ENCODE data around the gene STK32B. TPM values are rescaled to one million over a fixed set of nuclear protein-coding genes. Genes with fewer than 3 reads are reported as not detected.

STK32B gene
- total and polyA plus RNA-seq, 8 donors: 0.61 to 5.5 (median 3.1) TPM

DNA sequence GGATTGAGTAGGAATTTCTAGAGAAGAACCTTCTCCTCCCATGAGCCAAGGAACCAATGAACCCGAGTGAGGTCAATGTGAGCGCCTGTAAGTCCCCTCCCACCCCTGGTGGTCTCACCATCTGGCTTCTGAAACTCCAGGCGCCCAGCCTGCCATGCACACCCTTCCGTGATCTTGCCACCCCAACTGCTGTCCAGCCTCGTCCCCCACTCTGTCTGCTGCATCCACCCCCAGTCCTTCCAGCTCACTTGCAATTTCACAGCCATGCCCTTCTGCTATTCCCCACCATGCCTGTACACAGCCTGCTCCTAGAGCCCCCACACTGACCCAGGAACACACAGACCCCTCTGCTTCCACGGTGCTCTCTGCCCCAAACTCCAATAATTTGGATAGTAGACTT is 323.7 kb downstream of the STK32B start:
- Histone ChIP-seq H3K4me3 (no peak overlapping the region), H3K27ac (no peak overlapping the region), H3K4me1 (no peaks in the 10 kb centered on the region), H3K27me3 (no peaks in the 10 kb centered on the region), H3K36me3 (no peaks in the 10 kb centered on the region), H3K9me3 (peaks cover 0 to 16% (median 5%) of the 10 kb centered on the region in 4 donors)
- TF ChIP-seq, protein P1, sequence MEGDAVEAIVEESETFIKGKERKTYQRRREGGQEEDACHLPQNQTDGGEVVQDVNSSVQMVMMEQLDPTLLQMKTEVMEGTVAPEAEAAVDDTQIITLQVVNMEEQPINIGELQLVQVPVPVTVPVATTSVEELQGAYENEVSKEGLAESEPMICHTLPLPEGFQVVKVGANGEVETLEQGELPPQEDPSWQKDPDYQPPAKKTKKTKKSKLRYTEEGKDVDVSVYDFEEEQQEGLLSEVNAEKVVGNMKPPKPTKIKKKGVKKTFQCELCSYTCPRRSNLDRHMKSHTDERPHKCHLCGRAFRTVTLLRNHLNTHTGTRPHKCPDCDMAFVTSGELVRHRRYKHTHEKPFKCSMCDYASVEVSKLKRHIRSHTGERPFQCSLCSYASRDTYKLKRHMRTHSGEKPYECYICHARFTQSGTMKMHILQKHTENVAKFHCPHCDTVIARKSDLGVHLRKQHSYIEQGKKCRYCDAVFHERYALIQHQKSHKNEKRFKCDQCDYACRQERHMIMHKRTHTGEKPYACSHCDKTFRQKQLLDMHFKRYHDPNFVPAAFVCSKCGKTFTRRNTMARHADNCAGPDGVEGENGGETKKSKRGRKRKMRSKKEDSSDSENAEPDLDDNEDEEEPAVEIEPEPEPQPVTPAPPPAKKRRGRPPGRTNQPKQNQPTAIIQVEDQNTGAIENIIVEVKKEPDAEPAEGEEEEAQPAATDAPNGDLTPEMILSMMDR (IDR thresholded peaks at IDR 0.05): no peak
- TF ChIP-seq POLR2A (IDR thresholded peaks at IDR 0.05): no peak
- no peak for TF ChIP-seq POLR2AphosphoS5 (IDR thresholded peaks at IDR 0.05)
- 80 to 91% (median 85%) methylated on average over 6 of the region's 6 CpGs for WGBS, 5 donors
- intact Hi-C loops (cut with DNase I; ENCODE audit: low total_unique reads): no loop called here
- no peak for DNase-seq

GRCh38 chr4:5376015-5376414 is 324.7 kb downstream of the STK32B start:
- TF ChIP-seq POLR2AphosphoS5 (IDR thresholded peaks at IDR 0.05) (no peak), EP300 (IDR thresholded peaks at IDR 0.05) (no peak), POLR2A (IDR thresholded peaks at IDR 0.05) (no peak)
- TF ChIP-seq, protein P1 (IDR thresholded peaks at IDR 0.05): no peak
- Histone ChIP-seq H3K36me3 (no peaks in the 10 kb centered on the region), H3K27me3 (no peaks in the 10 kb centered on the region), H3K4me1 (no peaks in the 10 kb centered on the region), H3K4me3 (no peak overlapping the region), H3K27ac (no peak overlapping the region), H3K9me3 (peaks cover 0 to 16% (median 5%) of the 10 kb centered on the region in 4 donors)
- WGBS, 5 donors: 66 to 76% (median 70%) methylated on average over 4 to 5 of the region's 5 CpGs
- intact Hi-C loops (cut with DNase I; ENCODE audit: low total_unique reads): no loop called here
- no peak for DNase-seq

GRCh38 chr4:5378002-5378401 is 326.7 kb downstream of the STK32B start:
- intact Hi-C loops (cut with DNase I; ENCODE audit: low total_unique reads): no loop called here
- Histone ChIP-seq H3K4me3 (no peak overlapping the region), H3K36me3 (no peaks in the 10 kb centered on the region), H3K27me3 (no peaks in the 10 kb centered on the region), H3K4me1 (peaks cover 0 to 10% (median 0%) of the 10 kb centered on the region in 4 donors), H3K9me3 (peaks cover 0 to 16% (median 5%) of the 10 kb centered on the region in 4 donors), H3K27ac (no peak overlapping the region)
- no peak for DNase-seq
- 75 to 88% (median 83%) methylated on average over 8 of the region's 8 CpGs for WGBS, 5 donors
- TF ChIP-seq, protein P1 (IDR thresholded peaks at IDR 0.05): no peak
- TF ChIP-seq EP300 (IDR thresholded peaks at IDR 0.05): no peak
- no peak for TF ChIP-seq POLR2A (IDR thresholded peaks at IDR 0.05)
- TF ChIP-seq POLR2AphosphoS5 (IDR thresholded peaks at IDR 0.05): no peak

DNA sequence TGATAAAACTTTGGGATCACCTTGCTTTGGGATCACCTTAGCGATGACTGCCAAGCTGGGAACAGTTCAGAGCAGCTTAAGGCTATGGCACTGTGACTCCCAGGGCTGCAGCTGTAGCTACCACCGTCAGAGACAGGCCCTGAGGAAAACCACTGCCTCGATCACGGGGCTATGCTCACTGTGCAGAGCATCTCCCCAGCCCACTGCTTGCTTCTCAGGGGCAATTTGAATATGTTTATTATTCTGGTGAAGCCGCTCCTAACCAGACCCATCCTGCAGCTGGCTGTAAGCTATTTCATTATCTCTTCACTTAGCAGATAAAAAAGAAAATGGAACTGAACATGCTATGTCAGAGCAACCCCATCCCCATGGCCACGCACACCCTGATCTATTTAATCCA is 328.6 kb downstream of the STK32B start:
- DNase-seq: peak in 1 of 2 donors; percentile 20
- TF ChIP-seq, protein P1 (IDR thresholded peaks at IDR 0.05): no peak
- no peak for TF ChIP-seq POLR2A (IDR thresholded peaks at IDR 0.05)
- TF ChIP-seq POLR2AphosphoS5 (IDR thresholded peaks at IDR 0.05): no peak
- TF ChIP-seq EP300 (IDR thresholded peaks at IDR 0.05): no peak
- Histone ChIP-seq H3K27me3 (no peaks in the 10 kb centered on the region), H3K9me3 (peaks cover 0 to 11% (median 0%) of the 10 kb centered on the region in 4 donors), H3K4me1 (peaks cover 0 to 10% (median 0%) of the 10 kb centered on the region in 4 donors), H3K36me3 (no peaks in the 10 kb centered on the region), H3K27ac (no peak overlapping the region), H3K4me3 (no peak overlapping the region)
- 82 to 94% (median 89%) methylated on average over 6 of the region's 6 CpGs for WGBS, 5 donors
- intact Hi-C loops (cut with DNase I; ENCODE audit: low total_unique reads): no loop called here

Data from stomach (tissue), 9 donors.